Aorta (tissue), 5 donors: Measurements from ENCODE around the gene LRP5. TPM values are rescaled to one million over a fixed set of nuclear protein-coding genes. Genes with fewer than 3 reads are reported as not detected.
A peak's percentile ranks its signal among the peaks of the same experiment; 100 is the strongest.

ENCODE experiments used
- ATAC-seq: fragments of 200-7000 bp; cut with Tn5 transposase; one replicate; pipeline ENCODE4 v1.9.1; 2022; ENCODE audit warnings: moderate library complexity; ENCODE audit not compliant: low FRiP score
- DNase-seq, 2 donors: peaks; one replicate each; pipeline ENCODE4 v3.0.0-alpha.2; 2020
- H3K27ac ChIP-seq, 2 donors: one replicate each; pipeline ENCODE4 v1.5.1; 2013; ENCODE audit warnings: low read length in 2 of 2, mild to moderate bottlenecking in 2 of 2, moderate library complexity in 2 of 2, control low read depth in 1 of 2, inconsistent platforms in 1 of 2, low read depth in 1 of 2
- H3K27me3 ChIP-seq, 2 donors: one replicate each; pipeline ENCODE4 v1.6.1; 2013; ENCODE audit warnings: control low read depth in 1 of 2, low read length in 1 of 2, mild to moderate bottlenecking in 1 of 2, moderate library complexity in 1 of 2; ENCODE audit not compliant: insufficient read depth in 2 of 2, control insufficient read depth in 1 of 2
- H3K36me3 ChIP-seq, 2 donors: one replicate each; pipeline ENCODE4 v1.6.1; 2013; ENCODE audit warnings: control low read depth in 1 of 2, low read length in 1 of 2, mild to moderate bottlenecking in 1 of 2; ENCODE audit not compliant: insufficient read depth in 2 of 2, control insufficient read depth in 1 of 2
- H3K4me1 ChIP-seq, 2 donors: one replicate each; pipeline ENCODE4 v1.6.1; 2013; ENCODE audit warnings: low read length in 2 of 2, control low read depth in 1 of 2, mild to moderate bottlenecking in 1 of 2, moderate library complexity in 1 of 2; ENCODE audit not compliant: insufficient read depth in 2 of 2, control insufficient read depth in 1 of 2
- H3K4me3 ChIP-seq, 2 donors: one replicate each; pipeline ENCODE4 v1.5.1; 2013; ENCODE audit warnings: low read length in 2 of 2, control low read depth in 1 of 2, mild to moderate bottlenecking in 1 of 2
- H3K9me3 ChIP-seq: one replicate; pipeline ENCODE4 v1.6.1; 2013; ENCODE audit warnings: mild to moderate bottlenecking, low read length; ENCODE audit not compliant: control insufficient read depth
- WGBS, 2 donors: extraction: QIAGEN DNeasy Blood & Tissue Kit; methylation state at CpG; one replicate each; pipeline ENCODE4 v1.1.7; 2013; 5-methylcytosine and 5-hydroxymethylcytosine counted together
- intact Hi-C, 2 donors: fragments of 100-400 bp; cut with DNase I; formaldehyde crosslinking; loops; one replicate each; pipeline versions ENCODE4 v1.14.2 to v1.15.0; 2022
- polyA plus RNA-seq, 2 donors: library from polyadenylated mRNA; stranded (reverse); fragments of 200-250 nt; gene quantifications; one replicate each; pipeline ENCODE4 v1.2.3, GENCODE V29; 2013
- total RNA-seq, 2 donors: library from RNA; stranded (reverse); fragmentation: NEBNext Ultra II Directional; extraction: Animal tissue kit (Norgen Biotek cat#: 25700); gene quantifications; one replicate each; pipeline ENCODE4 v1.2.1, GENCODE V29; 2021
- donor health status: healthy with polysubstance abuse.
- donor health status: Bipolar disorder and iron deficiency.
- donor health status: DM: no; HTN: no; CAD: no.
- donor health status: DM: no; HTN: no; CAD: no.
- donor health status: DM: yes; HTN: yes; CAD: no.

The LRP5 gene
- total and polyA plus RNA-seq, 4 donors = 23.9 to 103 (median 69.5) TPM

GRCh38 chr11:68439355-68440065 is 127.1 kb downstream of the LRP5 start:
- ATAC-seq = no peak
- 63 to 69% methylated on average over 38 of the region's 38 CpGs for WGBS, 2 donors

DNA sequence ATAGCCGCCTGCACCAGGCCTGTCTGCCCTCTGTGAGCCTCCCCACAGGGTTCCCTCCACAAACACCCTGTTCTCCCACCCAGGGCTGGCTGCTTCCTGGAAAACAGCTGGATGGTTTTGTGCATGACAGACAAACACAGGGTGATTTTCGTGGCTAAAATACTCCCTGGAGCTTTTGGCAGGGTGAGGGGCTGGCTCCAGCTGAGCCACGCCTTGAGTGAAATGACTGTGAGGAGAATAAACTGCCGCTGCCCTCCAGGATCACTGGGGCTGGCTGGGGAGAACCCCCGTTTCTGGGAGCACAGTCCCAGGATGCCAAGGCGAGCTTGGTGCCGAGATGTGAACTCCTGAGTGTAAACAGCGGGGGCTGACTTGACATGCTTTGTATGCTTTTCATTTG is 127.8 kb downstream of the LRP5 start:
- intact Hi-C loops = loop anchor here in 1 of 2 donors (10.0 kb wide), 1 partner anchor 145 kb away; no protein-coding TSS in a partner anchor
- Histone ChIP-seq H3K27ac (no peak overlapping the region), H3K27me3 (no peaks in the 10 kb centered on the region), H3K36me3 (peaks cover 0 to 2% of the 10 kb centered on the region in 2 donors), H3K4me3 (no peak overlapping the region), H3K9me3 (no peaks in the 10 kb centered on the region), H3K4me1 (no peaks in the 10 kb centered on the region)
- no peak for DNase-seq
- ATAC-seq = no peak
- 88 to 90% methylated on average over 8 of the region's 8 CpGs for WGBS, 2 donors

More at GRCh38 chr11:68439355-68440065, 127.1 kb downstream of the LRP5 start:
- no peaks in the 10 kb centered on the region for H3K4me1 ChIP-seq
- no peak for DNase-seq
- no peak overlapping the region for H3K4me3 ChIP-seq
- no peak overlapping the region for H3K27ac ChIP-seq
- no peaks in the 10 kb centered on the region for H3K27me3 ChIP-seq
- no peaks in the 10 kb centered on the region for H3K9me3 ChIP-seq
- intact Hi-C loops = loop anchor here in 1 of 2 donors (10.0 kb wide), 1 partner anchor 145 kb away; no protein-coding TSS in a partner anchor
- peaks cover 0 to 2% of the 10 kb centered on the region in 2 donors for H3K36me3 ChIP-seq

DNA sequence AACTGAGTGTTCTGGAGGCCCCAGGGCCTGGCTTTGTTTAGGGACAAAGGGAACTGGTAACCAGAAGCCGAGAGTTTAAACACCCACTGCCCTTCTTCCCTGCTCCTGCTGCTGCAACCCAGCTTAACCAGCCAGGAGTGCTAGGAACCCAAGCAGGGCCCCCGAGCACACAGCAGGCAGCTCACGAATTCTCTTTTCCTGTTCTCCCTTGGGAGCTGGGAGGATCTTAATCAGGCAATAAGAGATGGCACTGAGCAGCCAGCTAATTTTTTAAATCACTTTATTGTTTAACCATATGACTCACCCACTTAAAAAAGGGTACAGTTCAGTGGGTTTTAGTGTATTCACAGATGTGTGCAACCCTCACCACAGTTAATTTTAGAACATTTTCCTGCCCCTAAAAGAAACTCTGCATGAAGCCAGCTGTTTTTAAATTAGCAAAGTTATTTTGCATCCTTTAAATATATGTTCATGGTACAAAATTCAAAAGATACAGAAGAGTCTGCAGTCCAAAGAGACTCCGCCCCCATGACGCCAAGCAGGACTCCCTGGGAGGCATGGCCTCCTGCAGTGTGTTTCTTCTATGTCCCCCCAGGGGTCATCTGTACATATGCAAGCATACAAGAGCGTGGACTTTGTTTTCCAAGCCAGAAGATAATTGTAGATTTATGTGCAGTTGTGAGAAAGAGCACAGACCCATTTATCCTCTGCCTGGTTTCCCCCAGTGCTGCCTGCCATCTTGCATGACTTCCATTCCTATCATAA is 129.3 kb downstream of the LRP5 start:
- no peaks in the 10 kb centered on the region for H3K36me3 ChIP-seq
- H3K4me3 ChIP-seq = no peak overlapping the region
- ATAC-seq (no peak), DNase-seq (no peak)
- H3K27me3 ChIP-seq = no peaks in the 10 kb centered on the region
- 70 to 75% methylated on average over 6 of the region's 6 CpGs for WGBS, 2 donors
- no peaks in the 10 kb centered on the region for H3K4me1 ChIP-seq
- intact Hi-C loops = loop anchor here in 1 of 2 donors (10.0 kb wide), 1 partner anchor 147 kb away; no protein-coding TSS in a partner anchor
- no peak overlapping the region for H3K27ac ChIP-seq
- H3K9me3 ChIP-seq = no peaks in the 10 kb centered on the region

DNA sequence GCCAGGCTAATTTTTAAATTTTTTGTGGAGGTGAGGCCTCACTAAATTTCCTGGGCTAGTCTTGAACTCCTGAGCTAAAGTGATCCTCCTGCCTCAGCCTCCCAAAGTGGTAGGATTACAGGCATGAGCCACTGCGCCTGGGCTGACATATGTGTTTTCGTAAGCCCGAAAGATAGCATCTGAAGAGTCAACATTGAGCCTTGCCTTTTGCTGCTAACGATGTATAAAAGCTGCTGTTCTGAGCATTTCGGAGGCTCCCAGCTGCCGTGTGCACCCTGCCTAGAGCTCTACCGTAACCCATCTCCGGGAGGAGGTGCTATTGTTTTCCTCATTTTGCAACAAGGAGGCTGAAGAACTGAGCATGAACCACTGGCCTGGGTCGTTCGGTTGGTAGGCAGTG is 130.0 kb downstream of the LRP5 start:
- DNase-seq = no peak
- H3K27me3 ChIP-seq = no peaks in the 10 kb centered on the region
- no peak for ATAC-seq
- H3K9me3 ChIP-seq = no peaks in the 10 kb centered on the region
- H3K36me3 ChIP-seq = no peaks in the 10 kb centered on the region
- no peak overlapping the region for H3K4me3 ChIP-seq
- intact Hi-C loops = loop anchor here in 1 of 2 donors (10.0 kb wide), 1 partner anchor 148 kb away; no protein-coding TSS in a partner anchor
- no peak overlapping the region for H3K27ac ChIP-seq
- 79 to 91% methylated on average over 10 of the region's 10 CpGs for WGBS, 2 donors
- H3K4me1 ChIP-seq = no peaks in the 10 kb centered on the region

DNA sequence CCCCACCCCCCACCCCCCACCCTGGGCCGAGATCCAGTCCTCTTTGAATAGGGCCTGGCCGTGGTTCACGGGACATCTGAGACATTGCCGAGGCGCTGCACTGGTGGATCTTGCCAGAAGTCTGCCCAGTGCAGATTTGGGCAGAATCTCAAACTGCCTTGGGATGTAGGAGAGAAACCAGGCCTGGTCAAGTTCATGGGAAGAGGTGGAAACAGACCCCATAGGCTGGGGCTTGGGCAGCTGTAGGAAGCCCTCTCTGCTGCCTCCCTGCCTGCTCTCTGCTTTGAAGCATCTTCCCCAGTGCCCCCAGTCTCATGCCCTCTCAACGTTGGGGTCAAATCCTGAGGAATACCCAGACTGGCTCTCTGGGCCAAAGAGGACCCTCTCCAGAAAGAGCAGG is 132.2 kb downstream of the LRP5 start:
- DNase-seq = peak in 1 of 2 donors; percentile 26
- no peaks in the 10 kb centered on the region for H3K4me1 ChIP-seq
- H3K27me3 ChIP-seq = no peaks in the 10 kb centered on the region
- no peak overlapping the region for H3K4me3 ChIP-seq
- intact Hi-C loops = loop anchor here in 1 of 2 donors (10.0 kb wide), 1 partner anchor 150 kb away; no protein-coding TSS in a partner anchor
- H3K9me3 ChIP-seq = no peaks in the 10 kb centered on the region
- WGBS, 2 donors = 50 to 65% methylated on average over 6 of the region's 6 CpGs
- no peak for ATAC-seq
- H3K36me3 ChIP-seq = no peaks in the 10 kb centered on the region
- H3K27ac ChIP-seq = no peak overlapping the region

DNA sequence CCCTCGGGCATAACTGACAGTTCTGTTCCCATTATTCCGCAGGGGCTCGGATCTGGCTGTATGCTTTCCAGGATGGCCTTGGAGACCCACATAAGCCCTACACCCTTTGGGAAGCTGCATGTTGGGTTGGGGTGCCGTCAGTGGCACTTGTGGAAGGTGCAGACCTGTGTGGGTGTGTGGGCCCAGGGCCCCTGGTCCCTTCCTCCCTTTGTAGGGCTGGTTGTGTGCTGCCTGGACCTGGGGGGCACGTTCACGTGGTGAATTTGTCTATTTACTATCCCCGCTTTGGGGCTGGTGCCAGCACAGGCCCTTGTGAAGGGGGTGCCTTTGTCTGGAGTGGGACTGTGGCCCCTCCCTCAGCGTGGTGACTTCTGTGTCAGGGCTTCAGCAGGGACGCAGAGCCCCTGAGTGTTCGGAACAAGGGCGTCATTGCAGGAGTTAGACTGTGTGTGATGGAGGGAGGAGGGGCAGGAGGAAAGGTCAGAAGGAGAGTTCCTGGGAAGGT is 133.2 kb downstream of the LRP5 start:
- no peaks in the 10 kb centered on the region for H3K27me3 ChIP-seq
- peaks cover 0 to 2% of the 10 kb centered on the region in 2 donors for H3K36me3 ChIP-seq
- no peak overlapping the region for H3K27ac ChIP-seq
- H3K9me3 ChIP-seq = no peaks in the 10 kb centered on the region
- no peak overlapping the region for H3K4me3 ChIP-seq
- peak in 1 of 2 donors; percentile 26 for DNase-seq
- WGBS, 2 donors = 77 to 81% methylated on average over 11 of the region's 11 CpGs
- H3K4me1 ChIP-seq = no peaks in the 10 kb centered on the region
- ATAC-seq = no peak
- intact Hi-C loops = loop anchor here (2.0 to 10.0 kb wide), 2 partner anchors 151 to 189 kb away; no protein-coding TSS in a partner anchor

GRCh38 chr11:68446046-68446725 is 133.8 kb downstream of the LRP5 start:
- Histone ChIP-seq H3K9me3 (no peaks in the 10 kb centered on the region), H3K4me3 (no peak overlapping the region), H3K27ac (no peak overlapping the region), H3K27me3 (no peaks in the 10 kb centered on the region), H3K4me1 (no peaks in the 10 kb centered on the region), H3K36me3 (peaks cover 0 to 2% of the 10 kb centered on the region in 2 donors)
- DNase-seq = peak in 1 of 2 donors; percentile 44
- intact Hi-C loops = loop anchor here (2.0 to 10.0 kb wide), 2 partner anchors 151 to 189 kb away; no protein-coding TSS in a partner anchor
- peak; percentile 24 for ATAC-seq
- 84 to 91% methylated on average over 18 of the region's 18 CpGs for WGBS, 2 donors
